HG03060 (cell line): Measurements from ENCODE around the gene CREB3L1.

ENCODE experiments used
- ATAC-seq: cut with Tn5 transposase; IDR thresholded peaks from one replicate; pipeline ENCODE4 v1.9.1; 2021; ENCODE audit warnings: low read depth, moderate number of reproducible peaks; ENCODE audit not compliant: unreplicated experiment

CREB3L1 gene

DNA sequence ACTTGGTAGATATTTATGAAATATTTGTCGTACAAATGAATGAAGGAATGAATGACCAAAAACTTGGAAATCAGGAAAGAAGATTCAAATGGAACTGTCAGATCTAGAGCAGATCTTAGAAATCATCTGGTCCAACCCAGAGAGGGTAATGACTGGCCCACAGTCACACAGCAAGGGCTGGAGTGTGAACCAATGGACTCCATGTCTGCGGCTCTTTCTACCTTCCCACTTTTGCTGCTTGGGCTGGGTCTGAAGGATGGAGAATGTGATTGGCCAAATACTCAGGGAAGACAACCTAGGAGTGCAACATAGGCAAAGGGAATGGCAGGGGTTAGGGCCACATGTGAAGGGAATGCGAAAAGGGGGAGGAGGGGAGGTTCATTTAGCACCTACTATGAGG is 64.0 kb downstream of the CREB3L1 start:
- ATAC-seq = no peak

DNA sequence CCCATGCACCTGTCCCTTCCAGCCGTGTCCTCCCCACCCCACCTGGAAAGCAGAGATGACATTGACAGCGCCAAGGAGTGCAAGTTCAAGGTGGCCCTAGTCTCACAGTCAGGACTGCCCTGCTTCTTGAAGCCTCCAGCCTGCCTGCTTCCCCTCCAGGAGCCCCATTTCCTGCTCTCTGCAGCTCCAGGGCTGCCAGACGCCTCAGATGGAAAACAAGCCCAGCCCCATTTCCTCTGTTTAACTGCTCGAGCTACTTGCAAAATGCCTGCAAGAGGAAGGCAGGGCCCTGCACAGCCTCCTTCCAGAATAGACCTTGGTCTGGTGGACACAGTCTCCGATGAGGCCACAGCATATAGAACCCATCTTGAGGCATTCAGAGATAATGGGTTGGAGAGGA is 64.8 kb downstream of the CREB3L1 start:
- ATAC-seq = no peak

DNA sequence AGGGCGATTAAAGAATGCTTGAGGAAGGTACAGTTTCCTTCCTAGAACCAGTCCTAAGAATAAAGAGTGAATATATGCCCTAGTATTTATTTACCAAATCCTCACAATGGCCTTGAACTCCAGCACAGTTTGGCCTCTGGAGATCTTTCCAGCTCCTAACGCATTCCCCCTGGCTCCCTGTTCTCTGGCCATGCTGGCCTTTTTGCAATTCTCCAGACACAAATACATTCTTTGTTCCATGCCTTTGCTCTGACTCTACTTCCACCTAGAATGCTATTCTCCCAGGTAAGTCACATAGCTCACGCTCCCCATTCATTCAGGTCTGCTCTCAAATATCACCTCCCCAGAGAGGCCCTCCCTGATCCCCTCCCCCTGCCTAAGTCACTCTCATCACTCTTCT is 66.1 kb downstream of the CREB3L1 start:
- no peak for ATAC-seq

DNA sequence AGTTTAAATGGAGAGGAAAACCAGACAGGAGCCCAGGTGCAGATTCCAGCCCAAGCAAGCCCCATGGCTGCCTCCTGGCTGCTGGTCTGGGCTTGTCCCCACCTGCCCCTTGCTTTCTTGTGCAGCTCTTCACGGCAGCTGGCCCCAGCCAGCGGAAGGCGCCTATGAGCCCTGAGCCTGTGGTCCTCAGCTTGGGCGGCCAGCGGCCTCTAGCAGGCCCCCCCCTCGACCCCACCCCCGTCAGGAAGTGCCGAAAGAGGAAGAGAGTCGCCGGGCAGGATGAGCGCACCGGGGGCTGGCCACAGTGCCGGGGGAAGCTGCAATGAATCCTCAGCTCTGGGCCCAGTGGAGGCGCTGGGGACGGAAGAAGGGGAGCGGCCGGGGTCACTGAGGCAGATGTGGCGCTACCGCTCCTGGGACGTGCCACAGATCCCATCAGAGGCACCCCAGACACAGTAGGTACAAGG is 67.7 kb downstream of the CREB3L1 start:
- no peak for ATAC-seq

DNA sequence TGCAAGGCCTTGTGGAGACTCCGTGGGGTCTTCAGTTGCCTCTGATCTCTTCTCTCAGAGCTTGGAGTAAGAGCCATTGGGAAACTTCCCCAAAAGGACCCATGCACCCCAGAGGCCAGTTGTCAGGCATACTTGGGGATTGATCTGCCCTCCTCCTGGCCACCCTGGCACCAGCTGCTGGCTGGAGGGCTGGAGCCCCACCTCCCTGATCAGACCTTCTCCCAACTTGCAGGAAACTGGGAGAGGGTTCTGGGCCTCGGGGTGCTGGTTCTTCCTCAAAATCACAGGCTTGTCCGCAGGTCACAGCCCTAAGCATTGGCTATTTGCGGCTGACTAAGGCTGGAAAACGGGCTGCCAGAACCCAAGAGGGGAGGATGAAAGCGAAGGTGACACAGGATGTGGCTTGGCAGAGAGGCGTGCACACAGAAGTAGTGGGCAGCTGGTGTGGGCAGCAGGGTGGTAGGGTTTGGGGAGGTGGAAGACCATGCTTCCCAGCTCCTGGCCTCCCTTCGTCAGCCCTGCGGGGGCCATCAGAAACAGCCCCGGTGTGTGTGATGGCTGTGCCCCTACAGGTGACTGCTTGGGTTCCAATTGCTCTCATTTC is 68.5 kb downstream of the CREB3L1 start:
- no peak for ATAC-seq

DNA sequence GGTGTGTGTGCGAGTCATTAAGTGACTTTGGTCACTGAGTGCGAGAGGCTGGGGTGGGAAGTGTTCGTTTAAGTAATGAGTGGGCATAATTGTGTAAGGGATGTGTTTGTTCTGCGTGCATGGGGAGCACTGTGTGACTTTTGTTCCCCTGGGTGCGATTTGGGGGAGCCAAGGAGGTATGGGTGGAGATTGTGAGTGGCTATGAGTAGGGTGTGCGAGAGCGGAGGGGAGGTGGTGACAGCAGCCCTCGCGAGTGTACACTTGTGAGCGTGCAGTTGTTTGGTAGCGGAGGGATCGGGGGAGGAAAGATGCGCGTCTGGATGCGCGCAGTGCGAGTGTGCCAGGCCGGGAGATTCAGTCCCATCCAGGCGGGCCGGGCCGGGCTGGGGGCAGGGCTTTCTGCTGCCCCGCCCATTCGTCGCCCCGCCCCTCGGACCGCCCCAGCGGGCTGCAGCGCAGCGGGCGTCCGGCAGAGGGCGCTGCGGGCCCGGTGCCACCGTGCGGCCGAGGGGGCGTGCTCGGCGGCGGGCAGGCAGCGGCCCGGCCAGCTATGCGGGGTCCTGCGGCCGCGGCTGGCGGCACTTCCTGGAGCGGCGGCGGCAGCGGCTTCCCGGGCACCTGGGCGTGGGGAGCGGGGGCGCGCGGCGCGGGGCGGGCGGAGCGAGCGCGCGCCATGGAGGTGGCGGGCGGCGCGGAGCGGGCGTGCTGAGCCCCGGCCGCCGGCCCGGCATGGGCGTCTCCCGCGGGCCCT is 69.6 kb downstream of the CREB3L1 start, which contains the start of gene DGKZ:
Gene DGKZ, plus strand, starts transcription at position 578 of the 751 bp plus-strand sequence. CDS start 197 bp downstream, outside the sequence.
- no peak for ATAC-seq

DNA sequence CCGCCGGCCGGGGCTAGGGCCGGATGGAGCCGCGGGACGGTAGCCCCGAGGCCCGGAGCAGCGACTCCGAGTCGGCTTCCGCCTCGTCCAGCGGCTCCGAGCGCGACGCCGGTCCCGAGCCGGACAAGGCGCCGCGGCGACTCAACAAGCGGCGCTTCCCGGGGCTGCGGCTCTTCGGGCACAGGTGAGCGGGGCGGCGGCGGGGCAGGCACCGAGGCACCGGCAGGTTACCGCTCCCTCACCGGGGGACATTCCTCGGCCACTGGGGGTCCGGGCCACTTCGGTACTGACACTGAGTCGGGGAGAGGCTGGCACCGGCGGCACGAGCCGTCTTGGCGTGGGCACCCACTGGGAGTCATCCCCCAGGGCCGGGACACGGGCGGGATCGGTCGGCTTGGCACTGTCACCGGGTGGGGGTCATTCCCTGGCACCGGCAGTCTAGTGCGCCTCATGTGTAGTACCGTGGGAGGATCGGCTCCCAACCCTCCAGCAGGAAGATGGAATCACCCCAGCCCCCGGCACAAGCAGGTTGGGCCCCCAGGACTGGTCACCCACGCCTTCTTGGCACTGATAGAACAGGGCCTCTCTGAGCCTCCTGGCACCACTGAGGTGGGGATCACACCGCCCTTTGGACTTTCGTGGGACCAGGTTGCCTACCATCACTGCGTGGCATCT is 70.3 kb downstream of the CREB3L1 start:
- ATAC-seq = no peak

DNA sequence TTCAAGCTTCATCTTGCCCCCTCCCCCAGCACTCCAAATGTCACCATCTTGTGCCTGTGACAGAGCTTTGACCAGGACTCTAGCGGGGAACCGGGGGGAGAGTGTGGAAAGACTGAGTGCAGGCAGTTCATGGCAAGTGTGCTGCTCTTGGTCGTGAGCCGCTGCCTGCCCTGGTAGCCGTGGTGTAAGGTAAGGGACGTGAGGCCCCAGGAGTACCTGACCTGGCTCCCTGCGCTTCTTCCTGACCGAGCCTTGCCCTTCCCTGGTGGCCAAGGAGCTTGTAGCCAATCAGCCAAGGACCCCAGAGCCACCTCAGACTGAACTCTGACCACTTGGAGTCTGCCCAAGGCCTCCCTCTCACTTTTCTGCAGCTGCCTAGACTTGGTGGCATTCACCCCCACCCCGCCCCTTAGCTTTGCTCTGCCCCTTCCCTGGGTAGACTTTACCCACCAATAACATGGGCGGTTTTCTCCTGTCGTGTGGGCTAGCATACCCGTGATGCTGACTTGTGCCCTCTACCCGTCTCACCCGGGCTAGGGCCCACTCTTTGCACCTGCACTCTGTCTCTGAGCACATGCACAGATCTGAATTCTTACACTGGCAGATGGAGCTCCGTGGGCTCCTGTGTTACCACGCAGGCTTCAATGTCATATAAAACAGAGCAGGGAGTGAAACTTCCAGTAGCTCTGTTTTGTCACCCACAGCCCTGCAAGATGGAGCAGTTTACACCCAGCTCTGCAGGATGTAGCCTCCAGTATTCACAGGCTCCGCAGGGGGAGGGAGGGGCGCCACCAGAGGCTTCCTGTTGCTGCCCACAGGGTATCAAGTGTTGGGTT is 71.3 kb downstream of the CREB3L1 start:
- ATAC-seq = no peak

DNA sequence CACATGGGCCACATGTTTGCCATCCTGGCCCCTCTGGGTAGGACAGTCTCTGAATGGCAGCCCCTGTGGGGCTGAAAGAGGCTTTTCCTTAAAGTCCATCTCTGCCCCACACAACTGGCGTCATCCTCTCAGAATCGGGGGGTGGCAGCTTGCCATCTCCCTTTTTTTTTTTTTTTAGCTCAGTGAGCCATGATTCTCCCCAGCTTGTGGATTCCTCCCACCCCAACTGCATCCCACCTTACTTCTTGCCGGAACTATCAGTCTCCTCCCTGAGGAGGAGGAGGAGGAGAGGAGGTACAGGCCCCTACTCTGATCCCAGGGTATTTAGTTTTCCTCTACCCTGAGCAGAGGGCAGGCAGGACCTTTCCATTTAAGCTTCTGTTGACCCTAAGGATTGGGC is 73.2 kb downstream of the CREB3L1 start:
- no peak for ATAC-seq

DNA sequence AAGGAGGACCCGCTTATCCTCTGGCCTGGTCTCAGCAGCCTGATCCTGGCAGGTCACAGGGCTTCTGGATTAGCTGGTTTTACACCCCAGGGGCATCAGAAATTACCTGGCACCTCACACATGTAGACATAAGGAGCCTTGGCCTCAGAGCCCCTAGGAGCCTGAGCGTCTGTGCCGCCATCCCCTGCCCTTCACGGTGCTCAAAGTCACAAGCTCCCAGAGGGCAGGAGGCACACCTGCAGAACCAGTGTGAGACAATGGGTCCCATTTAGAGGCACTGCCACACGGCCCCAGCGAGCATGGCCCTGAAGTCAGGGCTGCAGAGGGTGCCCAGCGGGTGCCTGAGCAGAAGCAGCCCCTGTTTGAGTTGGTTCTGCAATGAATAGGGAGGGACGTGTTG is 73.7 kb downstream of the CREB3L1 start:
- no peak for ATAC-seq

DNA sequence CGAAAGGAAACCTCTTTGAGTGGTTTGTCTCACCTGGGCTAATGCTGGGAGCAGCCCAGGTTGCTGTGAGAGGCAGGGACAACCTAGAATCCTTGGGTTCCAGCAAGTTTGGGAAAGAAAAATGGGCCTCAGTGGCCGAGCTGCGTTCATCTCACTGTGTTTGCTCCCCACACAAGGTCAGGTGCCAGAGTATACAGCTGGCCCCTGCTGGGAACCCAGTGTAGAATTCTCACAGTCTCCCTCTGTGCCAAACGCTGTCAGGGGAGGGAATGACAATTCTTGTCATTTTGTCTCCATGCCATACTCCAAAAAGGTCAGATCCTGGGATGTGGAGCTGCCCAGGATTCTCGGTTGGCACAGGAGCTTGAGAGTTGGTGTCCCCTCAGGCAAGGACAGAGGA is 74.1 kb downstream of the CREB3L1 start:
- ATAC-seq = no peak

DNA sequence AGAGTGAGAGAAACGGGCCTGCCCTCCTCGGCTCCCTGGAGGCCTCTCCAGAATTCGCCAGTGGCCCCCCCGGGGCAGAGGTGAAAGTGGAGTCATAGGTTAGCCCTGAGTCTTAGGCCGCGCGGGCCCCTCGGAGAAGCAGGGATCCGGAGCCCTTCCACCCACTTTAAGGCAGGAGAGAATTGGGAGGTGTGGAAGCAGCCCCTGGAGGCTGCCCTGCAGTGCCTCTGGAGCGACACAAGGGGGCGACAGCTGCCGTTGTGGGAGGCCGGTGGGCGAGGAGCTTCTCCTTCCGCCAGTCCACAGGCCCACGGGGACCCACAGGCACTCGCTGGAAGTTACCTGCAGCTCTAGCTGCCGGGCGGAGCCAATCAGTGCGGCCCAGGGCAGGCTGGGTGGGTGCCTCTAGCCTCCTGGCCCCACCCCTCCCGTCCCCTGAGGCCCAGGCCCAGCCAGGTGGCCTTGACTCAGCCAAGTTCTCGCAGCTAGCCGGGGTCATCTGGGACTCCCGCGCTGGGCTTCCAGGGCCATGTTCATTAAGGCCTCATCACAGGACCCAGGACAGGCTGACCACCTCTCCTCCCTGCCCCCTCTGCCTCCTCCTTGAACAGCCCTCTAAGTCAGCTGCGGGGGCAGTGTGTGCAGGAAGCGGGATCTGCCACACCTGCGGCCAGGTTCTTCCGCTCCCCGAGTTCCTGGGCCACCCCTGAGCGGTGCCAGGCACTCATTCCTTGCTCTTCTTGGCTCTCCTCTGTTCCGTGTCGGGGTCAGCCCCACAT is 74.8 kb downstream of the CREB3L1 start:
- ATAC-seq = no peak

DNA sequence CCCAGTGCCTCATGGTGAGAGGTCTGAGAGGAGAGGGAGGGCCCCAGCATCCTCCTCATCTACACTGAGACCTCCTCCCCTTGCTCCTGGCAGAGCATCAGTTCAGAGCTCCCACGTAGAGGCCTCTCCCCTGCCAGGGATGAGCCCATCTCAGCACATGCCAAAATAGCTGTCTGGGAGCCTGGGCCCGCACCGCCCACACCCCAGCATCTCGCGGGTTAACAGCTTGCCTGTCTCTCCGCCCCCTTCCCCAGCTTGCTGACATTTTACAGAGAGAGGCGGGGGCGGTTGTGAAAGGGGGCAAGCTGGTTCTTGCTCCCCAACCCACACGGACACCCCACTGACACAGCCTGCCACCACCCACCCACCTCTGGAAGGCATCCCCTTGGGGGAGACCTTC is 76.2 kb downstream of the CREB3L1 start:
- no peak for ATAC-seq

DNA sequence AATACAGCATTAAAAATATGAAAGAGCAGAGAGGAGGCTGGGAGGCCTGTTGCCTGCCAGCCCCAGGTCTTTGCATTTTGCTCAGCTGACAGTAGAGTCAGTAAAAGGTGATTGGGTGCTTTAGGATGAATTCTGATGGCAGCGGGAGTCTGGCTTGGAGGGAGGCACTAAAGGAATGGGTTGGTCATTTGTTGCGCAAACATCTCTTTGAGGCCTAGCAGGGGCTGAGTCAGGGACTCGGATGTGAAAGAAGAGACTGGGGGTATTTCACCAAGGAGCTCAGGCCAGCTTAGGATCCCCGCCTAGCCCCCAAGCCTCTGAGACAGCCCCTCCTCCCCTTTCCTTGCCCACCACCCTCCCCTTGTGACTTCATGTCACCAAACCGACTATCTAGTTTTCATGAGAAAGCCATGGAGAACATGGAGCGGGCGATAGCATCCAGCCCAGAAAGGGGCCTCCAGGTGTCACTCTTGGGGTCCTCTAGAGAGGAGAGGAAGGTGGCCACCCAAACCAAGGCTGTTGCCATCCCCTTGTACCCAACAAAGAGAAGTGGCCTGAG is 79.5 kb downstream of the CREB3L1 start:
- ATAC-seq = no peak

DNA sequence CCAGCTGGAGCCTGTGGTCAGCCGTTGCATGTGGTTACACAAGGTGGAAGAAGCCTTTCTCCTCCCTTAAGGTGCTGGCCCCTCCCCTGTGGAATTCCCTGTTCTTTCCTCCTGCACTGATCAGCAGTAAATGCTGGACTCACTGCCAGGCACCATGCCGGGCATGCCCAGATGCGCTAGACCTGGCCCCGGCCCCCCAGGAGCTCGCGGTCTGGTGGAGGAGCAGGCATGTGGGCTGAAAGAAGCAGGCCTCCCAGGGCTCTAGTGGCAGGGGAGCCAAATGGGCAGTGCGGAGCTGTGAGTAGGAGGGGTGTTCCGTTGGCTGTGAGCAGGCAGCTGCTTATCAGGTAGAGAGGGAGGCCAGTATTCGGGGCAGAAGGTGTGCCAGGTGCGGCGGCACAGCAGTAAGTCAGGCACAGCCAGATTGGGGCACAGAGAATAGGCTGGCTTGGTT is 80.0 kb downstream of the CREB3L1 start:
- no peak for ATAC-seq

DNA sequence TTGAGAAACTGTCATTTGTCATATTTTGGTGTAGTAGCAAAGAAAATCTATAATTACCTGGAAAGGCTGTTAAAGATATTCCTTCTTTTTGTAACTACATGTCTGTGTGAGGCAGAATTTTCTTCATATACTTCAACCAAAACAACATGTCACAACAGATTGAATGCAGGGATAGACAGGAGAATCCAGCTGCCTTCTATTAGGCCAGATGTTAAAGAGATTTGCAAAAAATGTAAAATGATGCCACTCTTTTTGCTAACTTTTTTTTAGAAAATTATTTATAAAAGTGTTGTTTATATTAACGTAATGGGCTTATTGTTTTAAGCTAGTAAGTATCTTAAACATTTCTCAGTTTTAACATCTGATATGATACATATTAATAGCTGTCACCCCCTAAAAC is 82.5 kb downstream of the CREB3L1 start:
- no peak for ATAC-seq

DNA sequence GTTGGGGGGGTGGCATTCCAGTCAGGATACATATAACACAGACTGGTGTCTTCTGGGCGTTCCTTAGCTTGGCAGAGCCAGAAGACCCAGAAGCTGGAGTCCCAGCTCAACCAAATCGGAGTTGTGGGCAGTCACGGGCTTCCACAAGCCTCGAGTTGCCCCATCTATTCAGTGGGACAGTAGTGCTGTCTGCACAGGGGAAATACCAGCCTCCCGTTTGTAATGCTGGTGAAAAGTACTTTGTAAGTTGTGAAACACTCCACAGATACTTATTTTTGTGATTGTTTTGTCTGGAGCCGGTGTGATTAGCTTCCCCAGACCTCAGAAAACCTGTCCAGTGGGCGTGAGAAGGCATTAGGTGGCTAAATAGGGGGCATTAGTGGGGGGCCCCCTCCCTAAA is 83.4 kb downstream of the CREB3L1 start:
- ATAC-seq = no peak

DNA sequence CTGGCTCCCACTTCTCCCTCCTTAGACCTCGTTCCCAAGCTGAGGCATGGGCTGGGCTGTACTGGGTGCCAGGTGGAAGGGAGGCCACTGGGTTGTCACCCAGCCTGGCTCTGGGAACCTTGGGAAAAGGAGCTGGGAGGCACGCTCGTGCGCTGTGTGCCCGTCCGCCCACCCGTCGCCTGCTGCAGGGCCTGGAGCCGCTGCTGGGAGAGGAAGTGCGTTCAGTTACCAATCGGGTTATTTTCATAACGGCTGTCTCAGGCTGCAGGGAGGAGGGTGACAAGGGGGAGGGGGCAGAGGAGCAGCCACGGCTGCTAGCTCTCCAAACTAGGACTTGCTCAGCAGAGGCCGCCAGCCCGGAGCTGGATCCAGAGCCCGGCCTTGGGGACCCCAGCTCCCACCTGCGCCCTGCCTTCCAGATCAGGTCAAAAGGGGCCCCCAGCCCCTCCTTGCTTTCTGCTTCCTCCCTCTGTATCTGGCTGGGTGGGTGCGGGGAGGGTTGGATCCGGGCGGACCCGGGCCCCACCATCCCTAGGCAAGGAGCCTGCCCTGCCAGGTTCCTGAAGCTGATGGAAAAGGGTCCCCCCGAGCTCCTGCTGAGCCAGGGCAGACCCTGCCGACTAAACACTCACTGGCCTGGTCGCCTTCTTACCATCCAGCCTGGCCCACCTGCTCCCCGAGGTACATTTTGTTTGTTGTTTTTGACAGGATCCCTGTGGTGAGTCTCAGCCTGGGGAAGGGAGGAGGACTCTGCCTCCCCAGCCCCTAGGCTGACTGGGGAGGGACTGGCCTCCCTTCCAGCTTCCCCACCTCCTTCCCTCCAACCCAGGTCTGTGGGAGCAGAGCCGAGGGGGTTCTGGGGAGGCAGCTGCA is 84.1 kb downstream of the CREB3L1 start:
- ATAC-seq = peak; percentile 66
